HepG2 (cell line): ENCODE data around the gene CTNNAL1. TPM values are rescaled to one million over a fixed set of nuclear protein-coding genes. Genes with fewer than 3 reads are reported as not detected.
A peak's percentile ranks its signal among the peaks of the same experiment; 100 is the strongest.

ENCODE experiments used
- BCL6 ChIP-seq: IDR thresholded peaks from 2 replicates; pipeline ENCODE4 v1.6.1; 2016; ENCODE audit warnings: missing genetic modification reagents, missing compliant biosample characterization
- CHD2 ChIP-seq: IDR thresholded peaks from 2 replicates; pipeline ENCODE4 v1.6.1; 2011; ENCODE audit warnings: low read depth, low read length, improper control_type of control experiment
- CREB1 ChIP-seq, 2 experiments: fragments of 450-650 bp in 1 of 2; IDR thresholded peaks; 2 replicates each; pipeline ENCODE4 v1.6.1; 2016 to 2017; ENCODE audit warnings: control low read depth in 1 of 2, mild to moderate bottlenecking in 1 of 2, missing compliant biosample characterization in 1 of 2, missing genetic modification characterization in 1 of 2
- FOXO1 ChIP-seq: sonication (generic); formaldehyde crosslinking; IDR thresholded peaks from 2 replicates; pipeline ENCODE4 v1.4.0; 2020; ENCODE audit warnings: missing genetic modification reagents
- KLF9 ChIP-seq: IDR thresholded peaks from 2 replicates; pipeline ENCODE4 v1.6.1; 2016; ENCODE audit warnings: low read depth
- MXI1 ChIP-seq: IDR thresholded peaks from 3 replicates; pipeline ENCODE4 v1.6.1; 2012; ENCODE audit warnings: low read depth, low read length, inconsistent platforms, borderline replicate concordance
- NAIF1 ChIP-seq: sonication (generic); formaldehyde crosslinking; IDR thresholded peaks from 2 replicates; pipeline ENCODE4 v1.5.0; 2020; ENCODE audit warnings: mild to moderate bottlenecking, missing genetic modification reagents, borderline replicate concordance
- NR2F6 ChIP-seq, 2 experiments: IDR thresholded peaks; 2 replicates each; pipeline ENCODE4 v1.6.1; 2016; ENCODE audit warnings: antibody characterized with exemption in 1 of 2, mild to moderate bottlenecking in 1 of 2
- RCOR2 ChIP-seq: IDR thresholded peaks from 2 replicates; pipeline ENCODE4 v1.6.1; 2016; ENCODE audit warnings: missing biosample characterization, missing genetic modification reagents
- TEAD3 ChIP-seq: optimal IDR thresholded peaks from 2 replicates; pipeline ENCODE3; 2016; ENCODE audit warnings: borderline replicate concordance
- ZMYM3 ChIP-seq: sonication (generic); formaldehyde crosslinking; IDR thresholded peaks from 2 replicates; pipeline ENCODE4 v1.5.1; 2020; ENCODE audit warnings: mild to moderate bottlenecking, missing genetic modification reagents
- ZNF503 ChIP-seq: sonication (generic); formaldehyde crosslinking; IDR thresholded peaks from 2 replicates; pipeline ENCODE4 v1.4.0; 2020; ENCODE audit warnings: missing genetic modification reagents
- ZNF574 ChIP-seq: sonication (generic); formaldehyde crosslinking; IDR thresholded peaks from 2 replicates; pipeline ENCODE4 v1.4.0; 2020; ENCODE audit warnings: missing genetic modification reagents
- ZNF589 ChIP-seq: sonication (generic); formaldehyde crosslinking; conservative IDR thresholded peaks from 2 replicates; pipeline ENCODE4 v1.8.0; 2022; ENCODE audit warnings: mild to moderate bottlenecking, moderate library complexity, missing genetic modification reagents
- polyA plus RNA-seq, 8 experiments: library from polyadenylated mRNA; depleted of rRNA in 3 of 8; stranded (reverse) in 7 of 8; unstranded in 1 of 8; fragments of >200 nt; fragmentation: Illumina TruSeq in 4 of 8; extraction: Trizol in 4 of 8; gene quantifications; 2 replicates each; pipeline versions ENCODE4 v1.2.1 to v1.2.3, GENCODE V29; 2011 to 2016; ENCODE audit warnings: low read depth in 4 of 8, missing spikeins in 1 of 8, mixed read lengths in 1 of 8; ENCODE audit not compliant: insufficient read depth in 1 of 8
- total RNA-seq, 5 experiments: library from RNA; depleted of rRNA; stranded (reverse); fragments of >200 nt; fragmentation: Illumina TruSeq; extraction: Trizol; gene quantifications; 2 replicates each; pipeline ENCODE4 v1.2.3, GENCODE V29; 2016; ENCODE audit warnings: low read depth in 1 of 5
- TF ChIP-seq, protein P1 (sequence below): sonication (generic); formaldehyde crosslinking; IDR thresholded peaks from 2 replicates; pipeline ENCODE4 v1.4.0; 2020; ENCODE audit warnings: missing genetic modification reagents, borderline replicate concordance
- TF ChIP-seq, protein P2 (sequence below): sonication (generic); formaldehyde crosslinking; IDR thresholded peaks from 2 replicates; pipeline ENCODE4 v1.4.0; 2020; ENCODE audit warnings: missing genetic modification reagents, borderline replicate concordance
- TF ChIP-seq, protein P3 (sequence below): sonication (generic); formaldehyde crosslinking; IDR thresholded peaks from 2 replicates; pipeline ENCODE4 v1.4.0; 2020; ENCODE audit warnings: missing genetic modification reagents, low read depth, mild to moderate bottlenecking, borderline replicate concordance

Gene CTNNAL1
- total and polyA plus RNA-seq, 2 of the 13 experiments (the other 11 are each of a cell fraction or from before 2014, with no cell fraction given): 32.0 to 162 TPM

DNA sequence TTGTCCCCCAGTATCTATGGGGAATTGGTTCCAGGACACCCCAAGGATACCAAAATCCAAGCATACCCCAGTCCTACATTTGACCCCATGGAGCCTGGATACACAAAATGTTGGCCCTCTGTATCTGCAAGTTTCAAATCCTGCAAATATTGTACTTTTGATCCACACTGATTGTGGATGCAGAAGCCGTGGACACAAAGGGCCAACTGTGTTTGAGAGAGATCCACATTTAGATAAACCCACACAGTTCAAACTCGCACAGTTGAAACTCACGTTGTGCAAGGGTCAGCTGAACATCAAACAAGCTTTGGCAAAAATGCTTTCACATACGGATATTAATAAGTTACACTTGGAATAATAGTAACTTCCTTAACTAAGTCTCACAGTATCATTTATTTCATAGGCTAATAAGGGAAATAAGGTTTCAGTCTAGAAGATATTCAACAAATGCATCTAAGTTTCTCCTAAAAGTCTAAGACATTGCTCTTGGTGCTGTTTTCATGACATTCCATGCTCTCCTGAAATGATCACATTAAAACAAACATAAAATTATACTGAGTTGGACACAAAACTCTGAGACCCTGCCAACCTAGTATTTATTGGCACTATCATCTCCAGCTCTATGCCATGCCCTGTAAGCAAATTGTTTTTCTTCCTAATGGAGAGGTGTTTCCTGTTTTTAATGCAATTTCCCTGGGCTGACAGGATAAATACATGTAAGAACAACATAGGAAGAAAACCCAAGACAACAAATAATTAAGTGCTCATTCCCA is 118.9 kb downstream of the CTNNAL1 start (continued):
- no peak for TF ChIP-seq CREB1 (IDR thresholded peaks at IDR 0.05)
- TF ChIP-seq CREB1 (CRISPR knock-in tag; IDR thresholded peaks at IDR 0.05): peak; percentile 65
- TF ChIP-seq RCOR2: peak; percentile 90
- TF ChIP-seq, protein P1, sequence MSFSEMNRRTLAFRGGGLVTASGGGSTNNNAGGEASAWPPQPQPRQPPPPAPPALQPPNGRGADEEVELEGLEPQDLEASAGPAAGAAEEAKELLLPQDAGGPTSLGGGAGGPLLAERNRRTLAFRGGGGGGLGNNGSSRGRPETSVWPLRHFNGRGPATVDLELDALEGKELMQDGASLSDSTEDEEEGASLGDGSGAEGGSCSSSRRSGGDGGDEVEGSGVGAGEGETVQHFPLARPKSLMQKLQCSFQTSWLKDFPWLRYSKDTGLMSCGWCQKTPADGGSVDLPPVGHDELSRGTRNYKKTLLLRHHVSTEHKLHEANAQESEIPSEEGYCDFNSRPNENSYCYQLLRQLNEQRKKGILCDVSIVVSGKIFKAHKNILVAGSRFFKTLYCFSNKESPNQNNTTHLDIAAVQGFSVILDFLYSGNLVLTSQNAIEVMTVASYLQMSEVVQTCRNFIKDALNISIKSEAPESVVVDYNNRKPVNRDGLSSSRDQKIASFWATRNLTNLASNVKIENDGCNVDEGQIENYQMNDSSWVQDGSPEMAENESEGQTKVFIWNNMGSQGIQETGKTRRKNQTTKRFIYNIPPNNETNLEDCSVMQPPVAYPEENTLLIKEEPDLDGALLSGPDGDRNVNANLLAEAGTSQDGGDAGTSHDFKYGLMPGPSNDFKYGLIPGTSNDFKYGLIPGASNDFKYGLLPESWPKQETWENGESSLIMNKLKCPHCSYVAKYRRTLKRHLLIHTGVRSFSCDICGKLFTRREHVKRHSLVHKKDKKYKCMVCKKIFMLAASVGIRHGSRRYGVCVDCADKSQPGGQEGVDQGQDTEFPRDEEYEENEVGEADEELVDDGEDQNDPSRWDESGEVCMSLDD: peak; percentile 89; the same call in 1 of the 2 replicates
- TF ChIP-seq BCL6 (CRISPR knock-in tag): peak; percentile 81
- no peak for TF ChIP-seq ZNF589 (CRISPR knock-in tag)
- TF ChIP-seq KLF9: no peak
- TF ChIP-seq FOXO1 (CRISPR knock-in tag): peak; percentile 90
- TF ChIP-seq, protein P2, sequence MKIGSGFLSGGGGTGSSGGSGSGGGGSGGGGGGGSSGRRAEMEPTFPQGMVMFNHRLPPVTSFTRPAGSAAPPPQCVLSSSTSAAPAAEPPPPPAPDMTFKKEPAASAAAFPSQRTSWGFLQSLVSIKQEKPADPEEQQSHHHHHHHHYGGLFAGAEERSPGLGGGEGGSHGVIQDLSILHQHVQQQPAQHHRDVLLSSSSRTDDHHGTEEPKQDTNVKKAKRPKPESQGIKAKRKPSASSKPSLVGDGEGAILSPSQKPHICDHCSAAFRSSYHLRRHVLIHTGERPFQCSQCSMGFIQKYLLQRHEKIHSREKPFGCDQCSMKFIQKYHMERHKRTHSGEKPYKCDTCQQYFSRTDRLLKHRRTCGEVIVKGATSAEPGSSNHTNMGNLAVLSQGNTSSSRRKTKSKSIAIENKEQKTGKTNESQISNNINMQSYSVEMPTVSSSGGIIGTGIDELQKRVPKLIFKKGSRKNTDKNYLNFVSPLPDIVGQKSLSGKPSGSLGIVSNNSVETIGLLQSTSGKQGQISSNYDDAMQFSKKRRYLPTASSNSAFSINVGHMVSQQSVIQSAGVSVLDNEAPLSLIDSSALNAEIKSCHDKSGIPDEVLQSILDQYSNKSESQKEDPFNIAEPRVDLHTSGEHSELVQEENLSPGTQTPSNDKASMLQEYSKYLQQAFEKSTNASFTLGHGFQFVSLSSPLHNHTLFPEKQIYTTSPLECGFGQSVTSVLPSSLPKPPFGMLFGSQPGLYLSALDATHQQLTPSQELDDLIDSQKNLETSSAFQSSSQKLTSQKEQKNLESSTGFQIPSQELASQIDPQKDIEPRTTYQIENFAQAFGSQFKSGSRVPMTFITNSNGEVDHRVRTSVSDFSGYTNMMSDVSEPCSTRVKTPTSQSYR (CRISPR knock-in tag): peak; percentile 27; the same call in 1 of the 2 replicates
- peak; percentile 27; the same call in 1 of the 2 replicates for TF ChIP-seq ZMYM3 (CRISPR knock-in tag)
- peak; percentile 96 for TF ChIP-seq NR2F6 (IDR thresholded peaks at IDR 0.05)
- peak; percentile 93 for TF ChIP-seq NR2F6 (CRISPR knock-in tag; IDR thresholded peaks at IDR 0.05)
- peak; percentile 94 for TF ChIP-seq ZNF503 (CRISPR knock-in tag)
- peak; percentile 73 for TF ChIP-seq TEAD3
- peak; percentile 54; the same call in 1 of the 2 replicates for TF ChIP-seq ZNF574 (CRISPR knock-in tag)
- no peak for TF ChIP-seq CHD2
- TF ChIP-seq MXI1: peak; percentile 49; the same call in 1 of the 3 replicates
- no peak for TF ChIP-seq NAIF1 (CRISPR knock-in tag)
- TF ChIP-seq, protein P3, sequence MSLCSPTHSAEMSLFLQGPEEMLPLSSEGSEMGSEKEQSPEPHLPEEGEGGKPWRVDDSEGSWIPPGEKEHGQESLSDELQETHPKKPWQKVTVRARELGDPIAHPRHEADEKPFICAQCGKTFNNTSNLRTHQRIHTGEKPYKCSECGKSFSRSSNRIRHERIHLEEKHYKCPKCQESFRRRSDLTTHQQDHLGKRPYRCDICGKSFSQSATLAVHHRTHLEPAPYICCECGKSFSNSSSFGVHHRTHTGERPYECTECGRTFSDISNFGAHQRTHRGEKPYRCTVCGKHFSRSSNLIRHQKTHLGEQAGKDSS: peak; percentile 48; the same call in 1 of the 2 replicates
